Left kidney (tissue), 2 donors: ENCODE data around the gene LRRC1. TPM values are rescaled to one million over a fixed set of nuclear protein-coding genes. Genes with fewer than 3 reads are reported as not detected.
A peak's percentile ranks its signal among the peaks of the same experiment; 100 is the strongest.

Source experiments
- DNase-seq: peaks from one replicate; pipeline ENCODE4 v3.0.0-alpha.2; 2013
- polyA plus RNA-seq: library from polyadenylated mRNA; unstranded; fragments of 120-200 nt; gene quantifications from one replicate; pipeline ENCODE4 v1.2.1, GENCODE V29; 2013; ENCODE audit not compliant: insufficient read length

Gene LRRC1
- polyA plus RNA-seq, 1 donor: 32.2 TPM

DNA sequence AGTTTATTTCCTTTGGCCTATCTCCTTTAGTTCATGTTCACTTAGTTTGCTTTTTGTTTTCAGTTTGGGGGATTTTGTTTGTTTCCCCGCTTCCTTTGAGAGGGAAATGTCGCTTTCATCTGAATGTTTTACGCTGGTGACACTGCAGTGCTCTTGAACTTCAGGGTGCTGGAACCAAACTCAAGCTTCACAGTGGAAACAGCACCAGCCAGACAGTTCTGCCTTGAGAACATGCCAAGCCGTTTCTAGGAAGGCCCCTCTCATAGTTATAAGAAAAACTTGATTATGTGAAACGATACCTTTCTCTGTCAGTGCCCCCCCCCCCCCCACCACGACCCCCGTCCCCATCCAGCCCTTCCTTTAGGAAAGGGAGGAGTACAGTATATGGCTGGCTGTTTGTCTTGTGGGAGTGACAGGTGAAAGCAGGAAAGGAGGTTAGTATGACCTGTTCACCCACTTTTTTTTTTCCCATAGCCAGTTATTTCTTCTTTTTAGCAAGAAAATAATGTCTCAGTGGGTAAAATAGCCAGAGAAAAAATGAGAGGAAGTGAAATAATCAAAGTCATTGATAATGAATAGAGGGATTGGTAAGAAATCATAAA, 130.1 kb downstream of the LRRC1 start:
- no peak for DNase-seq

DNA sequence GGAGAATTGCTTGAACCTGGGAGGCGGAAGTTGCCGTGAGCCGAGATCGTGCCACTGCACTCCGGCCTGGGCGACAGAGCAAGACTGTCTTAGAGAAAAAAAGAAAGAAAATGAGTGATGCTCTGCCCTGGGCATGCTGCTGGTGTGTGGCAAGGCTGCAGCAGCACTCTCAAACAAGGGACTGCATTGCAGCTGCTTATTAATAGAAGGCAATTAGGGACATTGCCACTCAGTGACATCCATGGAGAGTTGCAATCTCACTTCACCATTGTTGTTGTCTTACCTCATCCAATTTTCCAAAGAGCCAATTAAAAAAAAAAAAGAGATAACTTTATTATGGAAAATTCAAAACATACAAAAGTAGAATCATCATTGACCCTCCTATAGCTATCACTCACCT, 131.1 kb downstream of the LRRC1 start:
- DNase-seq: no peak

GRCh38 chr6:53926505-53926904, 131.7 kb downstream of the LRRC1 start:
- no peak for DNase-seq

GRCh38 chr6:53928641-53929040, 133.8 kb downstream of the LRRC1 start:
- no peak for DNase-seq

DNA sequence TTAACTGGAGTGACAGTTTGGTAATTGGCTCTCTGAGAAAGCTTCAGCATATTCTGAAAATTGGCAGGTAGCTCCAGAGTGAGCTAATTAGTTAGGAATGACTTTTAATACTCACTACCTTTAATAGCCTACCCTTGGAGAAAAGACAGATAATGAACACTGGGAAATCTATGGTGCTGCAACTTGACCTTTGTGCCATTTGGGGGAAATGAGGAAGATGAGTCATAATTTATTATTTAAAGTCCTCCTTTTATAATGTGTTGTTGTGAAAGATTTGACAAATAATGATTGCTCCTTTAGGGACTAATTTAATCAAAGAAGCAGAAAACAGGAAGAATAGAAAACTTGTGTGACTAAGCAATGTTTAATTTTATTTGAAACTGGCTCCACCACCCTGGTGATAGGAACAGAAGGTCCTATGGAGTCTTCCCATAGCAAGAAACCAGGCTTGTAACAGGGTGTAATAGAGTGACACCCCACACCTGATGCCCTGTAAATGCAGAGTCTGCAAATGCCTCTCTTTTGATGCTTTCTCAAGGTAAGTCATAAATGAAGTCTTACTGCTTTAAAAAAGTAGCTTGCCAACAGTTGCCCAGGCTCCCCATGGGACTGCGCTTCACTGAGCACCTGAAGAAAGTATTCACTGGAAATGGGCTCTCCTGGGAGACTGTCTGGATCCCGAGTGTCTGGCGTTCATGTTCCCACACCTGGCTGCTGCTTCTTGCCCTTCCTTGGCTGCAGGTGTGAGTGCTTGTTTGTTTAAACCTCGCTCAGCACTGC, 134.4 kb downstream of the LRRC1 start:
- DNase-seq: no peak

- no peak for DNase-seq
Observed at GRCh38 chr6:53929821-53930120, 135.0 kb downstream of the LRRC1 start.

GRCh38 chr6:53930330-53930729, 135.5 kb downstream of the LRRC1 start:
- no peak for DNase-seq

DNA sequence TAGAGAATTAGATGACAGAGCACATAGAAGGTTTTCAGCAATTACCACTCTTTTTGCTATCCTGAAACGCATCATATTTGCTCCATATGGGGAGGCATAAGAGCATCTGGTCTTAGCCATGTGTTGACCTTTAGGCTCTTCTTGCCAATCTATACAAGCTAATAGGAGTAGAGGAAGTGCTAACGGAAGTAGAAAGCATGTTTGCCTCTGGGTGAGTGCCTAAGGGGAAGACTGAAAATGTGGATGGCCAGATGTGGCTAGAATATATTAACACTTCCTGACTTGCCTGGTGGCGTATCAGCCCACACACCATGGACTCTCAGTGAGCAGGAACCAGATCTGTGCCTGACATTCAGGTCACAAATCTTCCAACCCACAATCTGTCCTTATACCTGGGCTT, 136.3 kb downstream of the LRRC1 start:
- no peak for DNase-seq

GRCh38 chr6:53932516-53932915, 137.7 kb downstream of the LRRC1 start:
- no peak for DNase-seq

GRCh38 chr6:53934023-53934422, 139.2 kb downstream of the LRRC1 start:
- no peak for DNase-seq

GRCh38 chr6:53937461-53937860, 142.7 kb downstream of the LRRC1 start:
- no peak for DNase-seq

DNA sequence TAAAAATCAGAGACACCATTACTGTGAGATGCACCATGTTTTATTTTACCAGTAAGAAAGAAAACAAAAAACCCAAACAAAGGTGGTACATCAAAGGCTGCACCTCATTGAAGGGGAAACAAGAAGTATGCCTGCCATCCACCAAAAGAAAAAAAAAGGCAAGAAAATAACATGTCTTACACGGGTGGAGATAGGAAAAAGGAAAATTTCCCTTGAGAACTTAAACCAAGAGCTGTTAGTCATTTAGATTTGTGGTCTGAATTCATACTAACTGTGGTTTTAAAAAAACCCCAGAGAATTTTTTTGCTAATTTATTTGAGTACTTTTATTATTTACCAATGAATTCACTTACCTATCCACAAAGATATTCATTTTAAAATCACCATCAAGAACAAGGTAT, 144.0 kb downstream of the LRRC1 start:
- no peak for DNase-seq

GRCh38 chr6:53939830-53940229, 145.0 kb downstream of the LRRC1 start:
- DNase-seq: no peak

DNA sequence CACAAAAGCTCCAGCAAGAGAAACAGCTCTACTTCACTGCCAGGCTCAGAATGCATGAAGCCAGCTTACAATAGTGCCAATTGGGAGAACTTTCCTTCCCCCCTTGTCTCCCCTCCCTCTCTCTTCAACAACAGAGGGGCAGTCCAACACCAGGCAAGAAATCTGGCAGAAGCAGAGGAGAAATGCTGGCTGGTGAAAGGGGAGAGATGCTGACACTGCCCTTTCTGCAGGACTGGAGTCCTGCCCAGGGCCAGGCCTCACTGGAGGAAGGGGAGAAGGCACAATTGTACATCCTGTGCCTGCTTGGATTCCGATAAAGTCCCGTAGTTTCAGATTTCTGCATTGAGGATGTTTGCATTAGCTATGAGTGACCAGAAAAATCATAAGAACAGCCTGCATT, 148.6 kb downstream of the LRRC1 start:
- no peak for DNase-seq

DNA sequence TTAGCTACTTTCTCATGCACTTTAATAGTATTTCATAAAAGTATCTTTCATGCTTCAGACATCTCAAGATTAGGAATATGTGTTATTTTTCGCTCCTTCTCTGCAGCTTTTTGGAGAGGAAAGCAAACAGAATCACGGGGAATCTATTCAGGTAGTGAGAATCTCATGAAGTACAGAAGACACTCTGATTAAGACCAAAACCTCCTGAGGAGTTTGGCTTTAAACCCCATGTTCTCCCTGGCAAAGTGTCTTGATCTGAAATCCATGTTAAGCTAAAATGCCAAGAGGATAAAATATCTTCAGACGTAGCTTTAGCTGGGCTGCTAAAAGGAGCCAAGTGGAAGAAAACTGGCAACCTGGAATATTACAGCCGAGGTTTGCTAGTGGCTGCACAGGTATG, 149.3 kb downstream of the LRRC1 start:
- DNase-seq: no peak

GRCh38 chr6:53944543-53944942, 149.7 kb downstream of the LRRC1 start:
- DNase-seq: no peak

DNA sequence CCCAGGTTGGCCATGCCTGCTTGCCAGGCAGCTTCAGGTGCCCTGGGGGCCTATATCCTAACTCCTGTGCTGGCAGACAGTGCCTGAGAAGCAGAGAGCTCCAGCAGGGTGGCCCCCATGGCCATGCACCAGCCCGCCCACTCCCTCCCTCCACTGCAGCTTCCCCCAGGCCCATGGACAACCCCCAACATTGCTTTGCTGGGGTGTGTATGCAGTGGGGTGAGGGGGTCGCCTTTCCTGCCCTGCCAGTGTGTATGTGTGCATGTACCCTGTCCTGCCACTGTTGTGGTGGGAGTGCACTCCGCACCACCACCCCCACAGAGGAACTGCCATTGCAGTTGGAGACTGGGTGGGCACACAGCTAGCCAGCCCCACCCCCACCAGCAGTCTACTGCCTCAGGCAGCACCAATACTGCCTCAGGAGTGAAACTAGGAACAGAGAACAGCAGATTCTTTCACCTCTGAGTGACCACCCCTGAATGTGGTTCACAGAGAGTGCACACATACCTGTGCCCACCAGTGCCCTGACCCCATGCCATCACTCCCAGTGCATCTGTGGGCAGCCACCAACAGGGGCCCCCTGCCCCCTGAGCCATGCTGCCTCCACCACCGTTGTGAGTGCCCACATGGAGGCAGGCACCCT, 151.1 kb downstream of the LRRC1 start:
- no peak for DNase-seq

DNA sequence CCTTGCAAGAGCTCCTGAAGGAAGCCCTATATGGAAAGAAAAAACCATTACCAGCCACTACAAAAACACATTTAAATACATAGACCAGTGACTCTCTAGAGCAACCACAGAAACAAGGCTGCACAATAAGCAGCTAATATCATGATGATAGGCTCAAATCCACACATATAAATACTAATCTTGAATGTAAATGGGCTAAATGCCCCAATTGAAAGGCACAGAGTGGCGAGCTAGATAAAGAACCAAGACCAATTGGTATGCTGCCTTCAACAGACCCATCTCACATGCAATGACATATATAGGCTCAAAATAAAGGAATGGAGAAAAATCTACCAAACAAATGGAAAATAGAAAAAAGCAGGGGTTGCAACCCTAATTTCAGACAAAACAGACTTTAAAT, 153.0 kb downstream of the LRRC1 start:
- DNase-seq: no peak

DNA sequence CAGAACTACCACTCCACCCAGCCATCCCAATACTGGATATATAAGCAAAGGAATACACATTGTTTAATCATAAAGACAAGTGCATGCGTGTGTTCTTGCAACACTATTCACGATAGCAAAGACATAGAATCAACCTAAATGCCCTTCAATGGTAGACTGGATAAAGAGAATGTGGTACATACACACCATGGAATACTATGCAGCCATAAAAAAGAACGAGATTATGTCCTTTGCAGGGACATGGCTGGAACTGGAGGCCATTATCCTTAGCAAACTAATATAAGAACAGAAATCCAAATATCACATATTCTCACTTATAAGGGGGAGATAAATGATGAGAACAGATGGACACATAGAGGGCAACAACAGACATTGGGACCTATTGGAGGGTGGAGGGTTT, 156.6 kb downstream of the LRRC1 start:
- no peak for DNase-seq

- peak; percentile 79 for DNase-seq
Observed at GRCh38 chr6:53956068-53956711, 161.4 kb downstream of the LRRC1 start.

DNA sequence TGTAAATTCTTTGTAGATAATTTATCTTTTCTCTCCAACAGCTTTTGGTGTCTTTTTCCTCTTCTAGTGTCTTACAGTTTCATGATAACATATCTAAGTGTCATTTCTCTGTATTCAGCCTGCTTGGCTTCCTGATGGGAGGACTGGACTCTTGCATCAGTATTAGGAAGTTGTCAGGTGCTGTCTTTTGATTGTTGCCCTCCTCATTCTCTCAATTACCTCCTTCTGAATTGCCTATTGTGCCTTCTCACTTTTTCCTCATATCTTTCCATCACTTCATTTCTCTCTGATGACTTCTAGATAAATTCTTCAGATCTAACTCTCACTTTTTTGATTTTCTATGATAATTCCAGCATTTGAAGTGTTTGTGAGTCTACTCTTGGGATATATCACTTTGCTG, 162.0 kb downstream of the LRRC1 start:
- DNase-seq: no peak

DNA sequence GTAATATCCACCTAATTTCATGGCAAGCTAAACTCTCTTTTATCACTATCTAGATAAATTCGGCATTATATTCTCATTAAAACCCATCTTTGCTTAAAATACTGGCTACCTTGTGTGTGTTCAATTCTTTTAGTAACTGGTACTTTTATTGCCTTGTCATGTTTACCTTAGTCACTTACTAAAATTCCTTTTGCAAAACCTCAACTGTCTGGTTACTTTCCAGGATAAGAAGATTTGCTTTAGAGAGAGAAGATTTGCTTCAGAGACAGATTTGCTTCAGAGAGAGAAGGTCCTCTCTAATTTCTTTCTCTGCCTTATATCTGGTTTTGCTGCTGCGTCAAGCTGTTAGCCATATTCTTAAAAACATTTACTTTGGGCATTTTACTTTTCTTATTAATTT, 164.9 kb downstream of the LRRC1 start:
- no peak for DNase-seq

DNA sequence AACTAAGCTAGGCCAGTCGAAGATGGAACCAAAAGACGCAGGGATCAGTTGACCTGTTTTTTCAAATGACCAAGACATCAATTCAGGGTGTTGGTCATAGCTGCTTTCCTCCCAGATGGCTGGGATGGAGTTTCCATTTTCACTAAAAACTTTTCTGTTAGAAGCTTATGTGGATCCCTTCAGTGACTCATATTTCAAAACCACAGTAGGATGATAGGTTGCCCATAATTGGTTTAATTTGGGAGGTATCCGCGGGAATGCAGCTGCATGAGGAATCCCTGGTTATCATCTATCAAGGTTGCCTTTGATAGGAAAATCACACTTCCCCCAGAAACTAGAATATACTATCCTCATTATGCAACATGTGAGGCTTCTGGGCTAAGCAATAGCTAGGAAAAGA, 165.5 kb downstream of the LRRC1 start:
- DNase-seq: no peak
